ENCODE measurements around the gene CCL11. TPM values are rescaled to one million over a fixed set of nuclear protein-coding genes. Genes with fewer than 3 reads are reported as not detected.

Gene CCL11
- total RNA-seq, 1 donor from 2014 or later: not detected

GRCh38 chr17:34257299-34257985 is 28.1 kb upstream of the CCL11 start:
- H3K36me3 Mint-ChIP-seq: no peaks in the 10 kb centered on the region
- peaks cover 39% of the 10 kb centered on the region for H3K4me1 Mint-ChIP-seq
- Histone ChIP-seq H3K27me3 (no peaks in the 10 kb centered on the region), H3K79me2 (ENCODE audit: low read depth) (no peaks in the 10 kb centered on the region), H3K9me3 (ENCODE audit: low read depth) (no peaks in the 10 kb centered on the region), H3F3A (ENCODE audit: low read depth) (peaks cover 16% of the 10 kb centered on the region), H3K36me3 (no peaks in the 10 kb centered on the region), H3K4me1 (peaks cover 17% of the 10 kb centered on the region), H2AFZ (replicated peaks) (no peak overlapping the region), H4K20me1 (ENCODE audit: low read depth) (no peaks in the 10 kb centered on the region), H3K4me2 (no peak overlapping the region), H3K9ac (no peak overlapping the region), H3K27ac (no peak overlapping the region), H3K4me3 (no peak overlapping the region)
- no peak overlapping the region for H3K27ac Mint-ChIP-seq
- no peak overlapping the region for H3K4me3 Mint-ChIP-seq
- no peak for DNase-seq (ENCODE audit: low spot score)
- H3K27me3 Mint-ChIP-seq (ENCODE audit: insufficient read depth, low read depth): peaks cover 5% of the 10 kb centered on the region
- no peaks in the 10 kb centered on the region for H3K9me3 Mint-ChIP-seq
- TF ChIP-seq EZH2phosphoT487 (IDR thresholded peaks at IDR 0.05) (no peak), EZH2 (IDR thresholded peaks at IDR 0.05) (no peak), CTCF (IDR thresholded peaks at IDR 0.05) (no peak)

GRCh38 chr17:34257986-34258326 is 27.6 kb upstream of the CCL11 start:
- no peak overlapping the region for H3K4me3 ChIP-seq
- H3K27me3 Mint-ChIP-seq (ENCODE audit: insufficient read depth, low read depth): peaks cover 5% of the 10 kb centered on the region
- no peak overlapping the region for H3K4me3 Mint-ChIP-seq
- H3K9me3 Mint-ChIP-seq: no peaks in the 10 kb centered on the region
- no peak overlapping the region for H3K27ac Mint-ChIP-seq
- no peaks in the 10 kb centered on the region for H3K36me3 Mint-ChIP-seq
- H3K27ac ChIP-seq: no peak overlapping the region
- peaks cover 16% of the 10 kb centered on the region for H3F3A ChIP-seq (ENCODE audit: low read depth)
- no peaks in the 10 kb centered on the region for H4K20me1 ChIP-seq (ENCODE audit: low read depth)
- H3K9me3 ChIP-seq (ENCODE audit: low read depth): no peaks in the 10 kb centered on the region
- no peaks in the 10 kb centered on the region for H3K27me3 ChIP-seq
- no peak for DNase-seq (ENCODE audit: low spot score)
- no peak for TF ChIP-seq EZH2phosphoT487 (IDR thresholded peaks at IDR 0.05)
- TF ChIP-seq CTCF (IDR thresholded peaks at IDR 0.05): no peak
- TF ChIP-seq EZH2 (IDR thresholded peaks at IDR 0.05): no peak
- no peak overlapping the region for H3K4me2 ChIP-seq
- no peaks in the 10 kb centered on the region for H3K79me2 ChIP-seq (ENCODE audit: low read depth)
- no peaks in the 10 kb centered on the region for H3K36me3 ChIP-seq
- H3K9ac ChIP-seq: no peak overlapping the region
- no peak overlapping the region for H2AFZ ChIP-seq (replicated peaks)
- H3K4me1 Mint-ChIP-seq: peaks cover 35% of the 10 kb centered on the region
- H3K4me1 ChIP-seq: peaks cover 17% of the 10 kb centered on the region

GRCh38 chr17:34259146-34259545 is 26.4 kb upstream of the CCL11 start:
- no peak overlapping the region for H3K4me2 ChIP-seq
- no peaks in the 10 kb centered on the region for H3K36me3 Mint-ChIP-seq
- no peak overlapping the region for H3K4me3 ChIP-seq
- H3K9me3 ChIP-seq (ENCODE audit: low read depth): no peaks in the 10 kb centered on the region
- H3K27ac ChIP-seq: no peak overlapping the region
- H3K79me2 ChIP-seq (ENCODE audit: low read depth): no peaks in the 10 kb centered on the region
- no peaks in the 10 kb centered on the region for H3K9me3 Mint-ChIP-seq
- peaks cover 15% of the 10 kb centered on the region for H3F3A ChIP-seq (ENCODE audit: low read depth)
- H2AFZ ChIP-seq (replicated peaks): no peak overlapping the region
- H3K4me3 Mint-ChIP-seq: no peak overlapping the region
- no peaks in the 10 kb centered on the region for H3K27me3 ChIP-seq
- H3K36me3 ChIP-seq: no peaks in the 10 kb centered on the region
- H3K4me1 Mint-ChIP-seq: peaks cover 32% of the 10 kb centered on the region
- DNase-seq (ENCODE audit: low spot score): no peak
- H3K27me3 Mint-ChIP-seq (ENCODE audit: insufficient read depth, low read depth): peaks cover 5% of the 10 kb centered on the region
- no peak overlapping the region for H3K9ac ChIP-seq
- TF ChIP-seq EZH2phosphoT487 (IDR thresholded peaks at IDR 0.05): no peak
- no peak for TF ChIP-seq EZH2 (IDR thresholded peaks at IDR 0.05)
- TF ChIP-seq CTCF (IDR thresholded peaks at IDR 0.05): no peak
- no peaks in the 10 kb centered on the region for H4K20me1 ChIP-seq (ENCODE audit: low read depth)
- H3K27ac Mint-ChIP-seq: no peak overlapping the region
- peaks cover 17% of the 10 kb centered on the region for H3K4me1 ChIP-seq
